ENCODE data around the gene LCA5L.

The LCA5L gene

GRCh38 chr21:39445321-39446269, at the start of gene LCA5L:
Gene LCA5L (minus strand): TSS chr21:39445778. CDS start chr21:39428493, 17,285 bp downstream.
- peak; percentile 90 for DNase-seq

- DNase-seq, result no peak
These were observed 43.9 kb upstream of the LCA5L start for GRCh38 chr21:39489380-39489924.

- no peak for DNase-seq
These were observed 39.2 kb upstream of the LCA5L start for GRCh38 chr21:39484711-39485276.

- no peak for DNase-seq
These were observed 38.3 kb upstream of the LCA5L start for GRCh38 chr21:39483917-39484316.

GRCh38 chr21:39481886-39482285, 36.3 kb upstream of the LCA5L start:
- no peak for DNase-seq

GRCh38 chr21:39480271-39480670, 34.7 kb upstream of the LCA5L start:
- no peak for DNase-seq

- DNase-seq, result no peak
These were observed 34.2 kb upstream of the LCA5L start for GRCh38 chr21:39479814-39480182.

- no peak for DNase-seq
These were observed 33.7 kb upstream of the LCA5L start for GRCh38 chr21:39479164-39479813.

- no peak for DNase-seq
These were observed 29.0 kb upstream of the LCA5L start for GRCh38 chr21:39474611-39475010.

- DNase-seq, result no peak
These were observed 27.2 kb upstream of the LCA5L start for GRCh38 chr21:39472786-39473185.

GRCh38 chr21:39471598-39471997, 26.0 kb upstream of the LCA5L start:
- DNase-seq, result no peak

GRCh38 chr21:39468559-39468958, 23.0 kb upstream of the LCA5L start:
- no peak for DNase-seq

GRCh38 chr21:39467746-39468145, 22.2 kb upstream of the LCA5L start:
- no peak for DNase-seq

GRCh38 chr21:39466584-39466983, 21.0 kb upstream of the LCA5L start:
- no peak for DNase-seq

- no peak for DNase-seq
These were observed 17.7 kb upstream of the LCA5L start for GRCh38 chr21:39463308-39463707.

GRCh38 chr21:39461419-39461818, 15.8 kb upstream of the LCA5L start:
- no peak for DNase-seq

- DNase-seq, result no peak
These were observed 11.1 kb upstream of the LCA5L start for GRCh38 chr21:39456665-39457064.

- DNase-seq, result no peak
These were observed 9.5 kb upstream of the LCA5L start for GRCh38 chr21:39454949-39455668.

- DNase-seq, result no peak
These were observed 8.1 kb upstream of the LCA5L start for GRCh38 chr21:39453571-39454179.

GRCh38 chr21:39452970-39453342, 7.4 kb upstream of the LCA5L start:
- no peak for DNase-seq

GRCh38 chr21:39452207-39452969, 6.8 kb upstream of the LCA5L start:
- peak; percentile 5 for DNase-seq

Measured in inflammatory macrophage treated with lipopolysaccharide for 4 hours (primary cell).